ENCODE data around the gene GRIN2C.

Gene GRIN2C

DNA sequence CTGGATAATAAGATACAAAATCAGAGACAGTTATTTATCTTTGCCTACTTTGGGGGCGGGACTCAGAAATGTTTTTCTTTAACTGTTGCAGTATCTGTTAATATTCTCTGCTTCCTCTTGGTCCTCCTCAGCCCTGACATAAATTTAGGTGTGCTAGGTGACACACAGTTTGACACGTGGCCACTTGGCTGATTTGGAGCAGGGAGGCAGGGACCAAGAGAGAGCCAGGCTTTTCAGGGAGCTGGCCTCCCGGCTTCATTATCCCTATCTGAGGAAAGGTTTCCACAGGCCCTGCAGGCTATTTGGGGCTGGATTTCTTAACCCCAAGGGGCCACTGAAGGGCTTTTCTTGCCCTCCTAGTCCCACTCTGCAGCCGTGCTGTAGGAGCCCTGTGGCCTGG lies 63.5 kb downstream of the GRIN2C start:
- no peak for DNase-seq

DNA sequence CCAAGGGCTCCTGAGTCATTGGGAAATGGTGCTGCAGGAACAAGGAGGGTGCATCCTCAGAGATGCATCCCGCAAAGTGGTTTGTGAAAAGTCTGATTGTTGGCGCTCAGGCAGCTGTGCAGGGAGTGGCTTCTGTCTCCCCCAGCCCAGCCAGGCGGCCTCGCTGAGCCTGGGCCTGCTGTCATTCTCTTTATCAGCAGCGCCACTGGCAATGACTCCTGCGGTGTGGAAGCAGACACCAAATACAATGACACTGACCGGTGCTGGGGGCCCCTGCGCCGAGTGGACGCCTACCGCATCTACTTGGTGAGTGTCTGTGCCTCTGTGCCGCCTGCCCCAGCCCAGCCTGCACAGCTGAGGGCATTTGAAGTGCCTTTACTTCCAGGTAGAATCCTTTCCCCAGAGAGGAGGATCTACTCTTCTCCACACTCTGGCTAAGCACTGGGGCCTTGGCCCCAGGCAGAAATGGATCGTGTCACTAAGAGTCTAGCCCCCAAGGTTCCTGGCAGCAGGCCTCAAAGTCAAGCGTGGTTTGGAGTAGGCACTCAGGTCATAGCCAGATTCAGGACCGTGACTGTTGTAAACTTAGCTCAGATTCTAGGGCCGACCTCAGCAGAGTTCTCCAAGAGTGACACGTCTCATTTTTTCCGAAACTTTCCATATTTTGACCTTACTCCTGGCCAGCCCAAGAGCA lies 64.2 kb downstream of the GRIN2C start:
- no peak for DNase-seq

DNA sequence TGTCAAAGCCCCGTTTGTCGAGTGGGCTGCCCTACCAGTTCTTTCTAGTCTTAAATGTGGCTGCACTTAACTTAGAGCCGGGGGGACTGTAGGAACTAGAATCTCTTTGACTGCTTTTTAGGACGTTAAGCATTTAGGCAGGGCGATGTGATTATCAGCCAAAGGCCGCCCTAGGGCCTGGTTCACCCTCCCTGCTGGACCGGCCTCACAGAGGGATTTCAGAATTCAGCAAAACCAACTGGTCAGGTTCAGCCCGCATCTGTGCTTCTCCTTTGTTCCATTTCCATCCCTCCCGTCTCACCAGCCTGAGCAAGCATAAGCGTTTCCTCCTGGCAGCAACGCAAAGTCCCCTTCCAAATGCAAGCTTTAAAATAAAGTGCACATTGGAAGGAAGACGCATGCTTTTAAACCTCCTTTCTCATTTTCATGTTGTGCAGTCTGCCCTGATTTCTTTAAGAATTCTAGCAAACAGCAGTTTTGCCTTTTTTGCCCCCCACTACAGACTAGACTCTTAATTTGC lies 67.0 kb downstream of the GRIN2C start:
- no peak for DNase-seq

Data from kidney glomerular epithelial cell (primary cell).